Activated B cell treated with CpG ODN at 0.5 μM for 24 hours (primary cell): ENCODE results near the gene KIAA0825. TPM values are rescaled to one million over a fixed set of nuclear protein-coding genes. Genes with fewer than 3 reads are reported as not detected.

Source experiments
- ATAC-seq: fragments of 200-7000 bp; cut with Tn5 transposase; one replicate; pipeline ENCODE4 v1.10.0; 2021; ENCODE audit warnings: low read depth, mild to moderate bottlenecking, moderate library complexity
- CTCF ChIA-PET: fragments of 350-600 bp; sonication (Branson Sonifier 250); formaldehyde crosslinking; loops from one replicate; lab custom pipeline; 2021; ENCODE audit warnings: antibody characterized with exemption; lab: Charles Lee
- POLR2A ChIA-PET: fragments of 350-600 bp; sonication (Branson Sonifier 250); formaldehyde crosslinking; loops from one replicate; lab custom pipeline; 2021; ENCODE audit warnings: antibody characterized with exemption; lab: Charles Lee
- DNase-seq: peaks from one replicate; pipeline ENCODE4 v3.0.0; 2022
- H3K27ac Mint-ChIP-seq: one replicate; pipeline ENCODE4 v1.8.0; 2020; ENCODE audit warnings: mixed read lengths
- H3K27me3 Mint-ChIP-seq: one replicate; pipeline ENCODE4 v1.8.0; 2021; ENCODE audit warnings: mixed read lengths
- H3K36me3 Mint-ChIP-seq: one replicate; pipeline ENCODE4 v1.8.0; 2021; ENCODE audit warnings: low read depth, mixed read lengths
- H3K4me1 Mint-ChIP-seq: one replicate; pipeline ENCODE4 v1.8.0; 2021; ENCODE audit warnings: mixed read lengths
- H3K4me3 Mint-ChIP-seq: one replicate; pipeline ENCODE4 v1.8.0; 2020; ENCODE audit warnings: mild to moderate bottlenecking, mixed read lengths
- H3K9me3 Mint-ChIP-seq: one replicate; pipeline ENCODE4 v1.8.0; 2020; ENCODE audit warnings: mixed read lengths
- CTCF ChIP-seq: fragments of 200-600 bp; IDR thresholded peaks from one replicate; pipeline ENCODE4 v1.8.0; 2022; ENCODE audit warnings: antibody characterized with exemption, mild to moderate bottlenecking
- intact Hi-C: fragments of 100-400 bp; cut with micrococcal nuclease; formaldehyde crosslinking; loops from one replicate; pipeline ENCODE4 v1.15.1; 2024
- total RNA-seq: library from RNA; stranded (reverse); gene quantifications from 2 replicates; pipeline ENCODE4 v1.2.3, GENCODE V29; 2022

Gene KIAA0825
- total RNA-seq = 1.4 and 2.3 TPM in 2 replicates

GRCh38 chr5:94618493-94619328 is at the start of gene KIAA0825, which contains the start of gene SLF1:
TSS of gene KIAA0825 (minus strand) at chr5:94618604. CDS start at chr5:94537126, 81,478 bp downstream.
TSS of gene SLF1 (plus strand) at chr5:94618669. CDS start at chr5:94628811, 10,142 bp downstream.
- no peaks in the 10 kb centered on the region for H3K27me3 Mint-ChIP-seq
- H3K36me3 Mint-ChIP-seq = peaks cover 10% of the 10 kb centered on the region
- peaks cover 22% of the 10 kb centered on the region for H3K4me1 Mint-ChIP-seq
- POLR2A ChIA-PET = no interaction called here
- intact Hi-C loops = loop anchor here (1.0 to 10.0 kb wide), 4 partner anchors 120 to 936 kb away; partner anchors contain the start of genes ARSK and SKIC3
- peak within 1 kb of the TSS; percentile 82 for H3K27ac Mint-ChIP-seq
- no peaks in the 10 kb centered on the region for H3K9me3 Mint-ChIP-seq
- DNase-seq = peak; percentile 70
- CTCF ChIA-PET = interaction anchor here (0.6 kb wide), 1 partner anchor 376 kb away, joined by 3 read pairs; no protein-coding TSS in a partner anchor
- TF ChIP-seq CTCF = no peak
- ATAC-seq = peak; percentile 94
- H3K4me3 Mint-ChIP-seq = peak within 1 kb of the TSS; percentile 96

GRCh38 chr5:94667937-94668336 is 49.5 kb upstream of the KIAA0825 start:
- no peak for ATAC-seq
- peaks cover under 1% of the 10 kb centered on the region for H3K4me1 Mint-ChIP-seq
- no peak overlapping the region for H3K27ac Mint-ChIP-seq

GRCh38 chr5:94661086-94661485 is 42.7 kb upstream of the KIAA0825 start:
- Mint-ChIP-seq H3K4me1 (no peaks in the 10 kb centered on the region), H3K27me3 (no peaks in the 10 kb centered on the region), H3K4me3 (no peak overlapping the region), H3K9me3 (peaks cover 23% of the 10 kb centered on the region), H3K27ac (no peak overlapping the region), H3K36me3 (peaks cover 58% of the 10 kb centered on the region)
- no peak for TF ChIP-seq CTCF
- ATAC-seq (no peak), DNase-seq (no peak)
- intact Hi-C loops = no loop called here
- ChIA-PET CTCF (no interaction called here), POLR2A (no interaction called here)

More at GRCh38 chr5:94667937-94668336, 49.5 kb upstream of the KIAA0825 start:
- ChIA-PET POLR2A (no interaction called here), CTCF (no interaction called here)
- peaks cover 51% of the 10 kb centered on the region for H3K36me3 Mint-ChIP-seq
- H3K4me3 Mint-ChIP-seq = no peak overlapping the region
- no peak for TF ChIP-seq CTCF
- H3K9me3 Mint-ChIP-seq = no peaks in the 10 kb centered on the region
- no peaks in the 10 kb centered on the region for H3K27me3 Mint-ChIP-seq
- intact Hi-C loops = no loop called here
- DNase-seq = no peak

- ATAC-seq (no peak), DNase-seq (no peak)
- POLR2A ChIA-PET = no interaction called here
- H3K27me3 Mint-ChIP-seq = no peaks in the 10 kb centered on the region
- no peak overlapping the region for H3K4me3 Mint-ChIP-seq
- peaks cover 29% of the 10 kb centered on the region for H3K9me3 Mint-ChIP-seq
- CTCF ChIA-PET = no interaction called here
- intact Hi-C loops = no loop called here
- TF ChIP-seq CTCF = no peak
- no peaks in the 10 kb centered on the region for H3K4me1 Mint-ChIP-seq
- peaks cover 61% of the 10 kb centered on the region for H3K36me3 Mint-ChIP-seq
- H3K27ac Mint-ChIP-seq = no peak overlapping the region
Observed at GRCh38 chr5:94660506-94660905, 42.1 kb upstream of the KIAA0825 start.

- Mint-ChIP-seq H3K27ac (no peak overlapping the region), H3K27me3 (no peaks in the 10 kb centered on the region), H3K36me3 (peaks cover 65% of the 10 kb centered on the region), H3K4me3 (no peak overlapping the region), H3K9me3 (peaks cover 38% of the 10 kb centered on the region), H3K4me1 (no peaks in the 10 kb centered on the region)
- ChIA-PET POLR2A (no interaction called here), CTCF (no interaction called here)
- DNase-seq (no peak), ATAC-seq (no peak)
- TF ChIP-seq CTCF = no peak
- intact Hi-C loops = no loop called here
Observed at GRCh38 chr5:94658272-94658671, 39.9 kb upstream of the KIAA0825 start.
